Activated T-cell treated with anti-CD3 and anti-CD28 coated beads for 4 hours (primary cell): ENCODE results near the gene UNC13B.
A peak's percentile ranks its signal among the peaks of the same experiment; 100 is the strongest.
"Not testable (repeated sequence)": the region's sequence is repeated elsewhere in the genome, so short reads cannot be mapped to it uniquely, and the experiment has no call there.

Experiments used
- DNase-seq: peaks from one replicate; pipeline ENCODE4 v3.0.0-alpha.2; 2020

Gene UNC13B

DNA sequence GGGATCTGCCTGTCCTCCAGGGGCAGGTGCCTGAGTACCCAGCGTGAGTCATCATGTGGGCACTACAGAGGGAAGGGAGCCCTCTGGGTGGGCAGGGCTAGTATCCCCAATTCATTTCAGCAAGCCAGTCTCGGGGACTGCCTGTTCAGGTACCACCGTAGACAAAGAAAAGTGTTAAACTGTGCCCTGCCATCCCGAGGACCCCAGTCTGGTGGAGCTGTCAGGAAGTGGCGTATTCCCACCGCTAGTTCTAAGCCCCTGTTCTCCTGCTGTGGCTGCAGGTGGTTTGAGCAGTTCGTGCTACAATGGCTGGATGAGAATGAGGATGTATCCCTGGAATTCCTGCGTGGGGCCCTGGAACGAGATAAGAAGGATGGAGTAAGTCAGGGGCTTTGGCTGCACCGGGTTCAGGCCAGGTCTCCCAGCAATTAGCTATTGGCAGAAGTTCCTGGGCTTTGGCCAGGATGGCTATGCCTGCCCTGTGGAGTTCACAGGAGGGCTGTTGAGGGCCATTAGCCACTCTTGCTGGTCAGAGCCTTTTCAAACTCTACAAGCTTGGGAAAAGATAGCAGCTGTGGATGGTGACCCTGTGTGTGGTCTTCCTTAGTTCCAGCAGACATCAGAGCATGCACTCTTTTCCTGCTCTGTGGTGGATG, 234.9 kb downstream of the UNC13B start:
- DNase-seq: no peak

- DNase-seq: no peak
Observed at GRCh38 chr9:35397216-35397698, 235.4 kb downstream of the UNC13B start.

DNA sequence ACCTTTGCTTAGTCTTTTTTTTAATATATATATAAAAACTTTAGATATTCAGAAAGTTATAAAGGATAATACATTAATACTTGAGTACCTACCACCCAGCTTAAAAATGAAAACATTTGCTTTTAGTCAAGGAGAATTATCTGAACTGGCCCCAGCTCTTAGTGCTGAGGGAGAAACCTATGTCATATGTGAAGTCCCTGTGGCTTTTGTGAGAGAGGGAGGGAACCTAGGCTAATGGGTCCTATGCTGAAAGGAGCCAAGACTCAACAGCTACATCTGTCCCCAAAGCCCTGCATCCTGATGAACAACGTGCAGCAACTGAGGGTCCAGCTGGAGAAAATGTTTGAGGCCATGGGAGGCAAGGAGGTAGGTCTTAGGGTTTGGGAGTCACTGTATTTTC, 236.1 kb downstream of the UNC13B start:
- DNase-seq: no peak

GRCh38 chr9:35398651-35399335, 237.0 kb downstream of the UNC13B start:
- no peak for DNase-seq

- no peak for DNase-seq
Observed at GRCh38 chr9:35404865-35405264, 243.1 kb downstream of the UNC13B start.

DNA sequence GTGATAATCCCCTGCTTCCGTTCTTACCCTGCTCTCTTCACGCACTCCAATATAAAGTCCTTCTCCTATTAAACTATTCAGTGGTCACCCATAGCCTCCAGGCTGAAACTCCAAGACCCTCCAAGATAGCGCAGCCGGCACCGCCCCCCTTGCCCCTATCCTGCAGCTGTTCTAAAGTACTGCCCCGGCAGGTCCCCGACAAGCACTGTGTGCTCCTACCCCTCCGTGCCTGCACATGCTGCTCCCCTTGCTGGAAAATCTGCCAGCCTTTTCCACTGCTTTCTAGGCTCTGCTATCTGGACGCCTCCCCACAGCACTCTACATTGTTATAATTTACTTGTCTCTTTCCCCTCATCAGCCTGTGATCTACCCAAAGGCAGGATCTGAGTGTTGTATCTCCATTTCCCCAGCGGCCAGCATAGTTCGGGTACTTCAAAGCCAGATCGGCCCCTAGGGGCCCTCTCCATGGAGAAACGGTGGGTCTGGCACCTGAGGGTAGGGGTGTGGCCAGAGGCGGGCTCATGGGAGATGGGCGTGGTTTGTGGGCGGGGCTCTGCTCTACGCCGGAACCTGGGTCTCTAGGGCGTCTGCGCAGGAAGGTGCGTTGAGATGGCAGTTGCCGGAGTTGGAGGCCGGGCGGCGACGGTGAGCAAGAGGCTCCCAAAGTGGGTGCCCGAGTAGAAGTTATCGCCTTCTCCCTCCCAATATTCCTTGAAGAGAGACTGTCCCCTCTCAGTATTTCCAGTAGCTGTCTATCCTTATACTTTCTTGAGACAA, 244.6 kb downstream of the UNC13B start:
- DNase-seq: peak; percentile 17

DNA sequence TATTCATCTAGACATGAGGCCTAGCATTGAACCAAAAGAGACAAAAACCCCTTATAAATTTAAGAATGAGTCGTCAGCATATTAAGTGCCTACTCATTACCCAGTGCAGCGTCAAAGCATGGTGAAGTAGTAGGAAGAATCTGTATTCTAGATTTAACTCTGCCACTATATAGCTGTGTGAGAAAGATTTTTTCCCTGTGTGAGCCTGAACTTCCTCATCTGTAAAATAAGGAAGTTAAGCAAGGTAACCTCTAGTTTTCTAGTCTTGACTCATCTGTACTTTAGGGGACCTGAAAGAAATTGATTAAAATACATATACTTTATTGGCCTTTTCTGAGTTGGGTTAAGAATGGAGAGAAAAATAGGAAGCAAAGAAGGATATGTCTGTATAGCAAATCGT, 246.0 kb downstream of the UNC13B start:
- no peak for DNase-seq

- not testable (repeated sequence) for DNase-seq
Observed at GRCh38 chr9:35409434-35409833, 247.6 kb downstream of the UNC13B start.

- no peak for DNase-seq
Observed at GRCh38 chr9:35414889-35415288, 253.1 kb downstream of the UNC13B start.

- DNase-seq: no peak
Observed at GRCh38 chr9:35415402-35416097, 253.7 kb downstream of the UNC13B start.

DNA sequence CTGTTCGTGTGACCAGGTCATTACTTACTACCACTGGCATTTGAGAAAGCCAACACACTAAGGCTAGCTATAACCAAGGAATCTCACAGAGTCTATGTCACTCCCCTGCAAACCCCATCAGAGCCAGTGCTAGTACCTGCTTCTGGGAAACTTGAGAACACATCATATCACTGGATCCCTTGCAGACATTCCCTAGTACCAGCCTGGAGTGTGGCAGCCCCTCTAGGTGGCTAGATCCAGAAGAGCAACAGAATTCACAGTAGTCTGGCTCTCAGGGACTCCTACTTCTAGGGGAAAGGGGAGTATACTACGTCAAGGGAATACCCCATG, 254.3 kb downstream of the UNC13B start:
- no peak for DNase-seq

DNA sequence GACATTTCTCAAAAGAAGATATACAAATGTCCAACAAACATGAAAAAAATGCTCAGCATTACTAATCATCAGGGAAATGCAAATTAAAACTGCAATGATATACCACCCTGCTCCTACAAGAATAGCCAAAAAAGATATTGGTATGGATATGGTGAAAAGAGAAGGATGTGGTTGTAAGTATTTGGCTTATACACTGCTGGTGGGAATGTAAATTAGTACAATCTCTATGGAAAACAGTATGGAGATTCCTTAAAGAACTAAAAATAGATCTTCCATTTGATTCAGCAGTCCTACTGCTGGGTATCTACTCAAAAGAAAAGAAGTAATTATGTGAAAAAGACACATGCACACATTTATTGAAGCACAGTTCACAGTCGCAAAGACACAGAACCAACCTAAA, 260.5 kb downstream of the UNC13B start:
- no peak for DNase-seq

DNA sequence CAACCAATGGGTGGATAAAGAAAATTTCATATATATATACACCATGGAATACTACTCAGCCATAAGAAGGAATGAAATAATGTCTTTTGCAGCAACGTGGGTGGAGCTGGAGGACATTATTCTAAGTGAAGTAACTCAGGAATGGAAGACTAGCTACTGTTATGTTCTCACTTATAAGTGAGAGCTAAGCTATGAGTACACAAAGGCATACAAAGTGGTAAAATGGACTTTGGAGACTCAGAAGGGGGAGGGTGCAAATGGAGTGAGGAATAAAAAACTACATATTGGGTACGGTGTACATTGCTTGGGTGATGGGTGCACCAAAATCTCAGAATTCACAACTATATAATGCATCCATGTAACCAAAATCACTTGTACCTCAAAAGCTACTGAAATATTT, 260.9 kb downstream of the UNC13B start:
- no peak for DNase-seq

DNA sequence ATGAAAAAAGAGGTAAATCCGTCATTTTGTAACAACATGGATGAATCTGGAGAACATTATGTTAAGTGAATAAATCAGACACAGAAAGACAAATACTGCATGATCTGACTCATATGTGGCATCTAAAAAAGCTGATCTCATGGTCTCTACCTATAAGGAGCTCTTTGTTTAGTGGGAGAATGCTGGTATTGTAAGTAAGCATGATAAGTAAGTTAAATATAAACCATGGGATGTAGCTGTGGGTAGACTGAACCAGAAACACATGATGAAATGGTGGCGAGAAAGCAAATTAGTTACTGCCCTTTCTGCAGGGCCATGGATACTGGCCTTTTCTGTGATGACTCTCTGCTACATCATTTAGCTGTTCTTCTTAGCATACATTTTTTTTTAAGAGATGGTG, 261.7 kb downstream of the UNC13B start:
- no peak for DNase-seq

- no peak for DNase-seq
Observed at GRCh38 chr9:35424356-35425352, 262.8 kb downstream of the UNC13B start.

DNA sequence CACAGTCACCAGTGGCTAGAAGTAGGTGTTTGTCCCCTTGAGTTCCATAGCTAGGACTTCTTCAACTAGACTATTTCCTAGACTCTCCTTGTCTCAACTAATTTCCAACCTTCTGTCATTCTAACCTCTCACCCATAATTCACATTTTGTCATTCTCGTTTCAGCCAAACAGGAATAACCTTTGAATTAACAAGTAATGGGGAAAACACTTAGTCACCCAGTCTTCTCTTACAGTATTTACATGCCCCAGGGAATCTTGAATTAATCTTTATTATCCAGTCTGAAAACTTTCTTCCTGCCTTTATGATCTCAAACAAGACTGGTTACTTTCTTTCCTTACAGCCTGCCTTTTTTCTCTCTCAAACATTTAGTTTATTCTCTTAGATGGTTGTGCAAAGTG, 264.8 kb downstream of the UNC13B start:
- DNase-seq: no peak

GRCh38 chr9:35431467-35431866, 269.7 kb downstream of the UNC13B start:
- DNase-seq: no peak

- DNase-seq: no peak
Observed at GRCh38 chr9:35432076-35432475, 270.3 kb downstream of the UNC13B start.

GRCh38 chr9:35436933-35437332, 275.1 kb downstream of the UNC13B start:
- no peak for DNase-seq

DNA sequence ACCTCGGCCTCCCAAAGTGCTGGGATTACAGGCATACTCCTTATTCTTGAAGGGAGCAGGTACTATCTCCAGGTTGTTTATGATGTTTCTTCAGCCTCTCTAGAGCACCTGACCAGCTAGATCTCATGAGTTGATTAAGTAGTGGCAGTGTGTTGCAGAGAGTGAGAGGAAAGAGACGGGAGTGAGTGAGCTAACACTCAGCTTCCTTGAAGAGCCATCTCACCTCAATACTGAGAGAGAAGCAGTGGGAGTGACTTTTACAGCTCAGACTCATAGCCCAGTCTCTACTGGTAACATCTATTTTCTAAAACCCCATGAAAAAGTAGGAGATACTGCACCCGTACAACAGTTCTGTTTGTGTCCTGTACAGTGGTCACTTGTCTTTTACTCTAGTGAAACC, 284.2 kb downstream of the UNC13B start:
- DNase-seq: no peak

- DNase-seq: no peak
Observed at GRCh38 chr9:35448496-35448895, 286.7 kb downstream of the UNC13B start.

GRCh38 chr9:35452481-35452880, 290.7 kb downstream of the UNC13B start:
- DNase-seq: no peak
